HEK293T (cell line): ENCODE data around the gene COPG2.

ENCODE experiments used
- CTCF ChIA-PET: fragments of 350-600 bp; formaldehyde crosslinking; extraction: SDS; loops from one replicate; lab custom pipeline; 2021; ENCODE audit warnings: antibody characterized with exemption, inconsistent platforms; lab: Yijun Ruan, JAX
- POLR2A ChIA-PET: fragments of 350-600 bp; formaldehyde crosslinking; extraction: SDS; loops from one replicate; lab custom pipeline; 2020; ENCODE audit warnings: antibody characterized with exemption, inconsistent platforms; lab: Yijun Ruan, JAX
- DNase-seq: peaks from one replicate; pipeline ENCODE4 v3.0.0; 2012; ENCODE audit warnings: mixed read lengths; ENCODE audit errors: extremely low spot score
- ARNT ChIP-seq: fragments of 450-650 bp; IDR thresholded peaks from 2 replicates; pipeline ENCODE4 v1.6.1; 2017; ENCODE audit warnings: mild to moderate bottlenecking
- BHLHE40 ChIP-seq: fragments of 450-650 bp; IDR thresholded peaks from 2 replicates; pipeline ENCODE4 v1.6.1; 2016; ENCODE audit warnings: mild to moderate bottlenecking, moderate library complexity, borderline replicate concordance
- CTBP1 ChIP-seq: fragments of 450-650 bp; IDR thresholded peaks from 2 replicates; pipeline ENCODE4 v1.6.1; 2016; ENCODE audit warnings: borderline replicate concordance
- ELF4 ChIP-seq: fragments of 450-650 bp; IDR thresholded peaks from 2 replicates; pipeline ENCODE4 v1.6.1; 2017; ENCODE audit warnings: antibody characterized with exemption
- FOXA1 ChIP-seq: fragments of 450-650 bp; IDR thresholded peaks from 2 replicates; pipeline ENCODE4 v1.6.1; 2016; ENCODE audit warnings: mild to moderate bottlenecking
- FOXK2 ChIP-seq: fragments of 450-650 bp; IDR thresholded peaks from 2 replicates; pipeline ENCODE4 v1.6.1; 2016; ENCODE audit warnings: mild to moderate bottlenecking
- FOXM1 ChIP-seq: fragments of 450-650 bp; IDR thresholded peaks from 2 replicates; pipeline ENCODE4 v1.6.1; 2017; ENCODE audit warnings: mild to moderate bottlenecking, borderline replicate concordance
- HDGF ChIP-seq: fragments of 450-650 bp; IDR thresholded peaks from 2 replicates; pipeline ENCODE4 v1.6.1; 2017; ENCODE audit warnings: antibody characterized with exemption, borderline replicate concordance
- L3MBTL2 ChIP-seq: fragments of 450-650 bp; conservative IDR thresholded peaks from 2 replicates; pipeline ENCODE4 v1.6.1; 2016; ENCODE audit warnings: mild to moderate bottlenecking
- LEF1 ChIP-seq: fragments of 450-650 bp; IDR thresholded peaks from 2 replicates; pipeline ENCODE4 v1.6.1; 2017; ENCODE audit warnings: mild to moderate bottlenecking, borderline replicate concordance
- NFRKB ChIP-seq: fragments of 450-650 bp; IDR thresholded peaks from 2 replicates; pipeline ENCODE4 v1.6.1; 2016; ENCODE audit warnings: mild to moderate bottlenecking, moderate library complexity
- PKNOX1 ChIP-seq: fragments of 450-650 bp; IDR thresholded peaks from 2 replicates; pipeline ENCODE4 v1.6.1; 2016
- SP1 ChIP-seq: fragments of 450-650 bp; IDR thresholded peaks from 2 replicates; pipeline ENCODE4 v1.6.1; 2017
- SUZ12 ChIP-seq: fragments of 450-650 bp; IDR thresholded peaks from 2 replicates; pipeline ENCODE4 v1.6.1; 2016; ENCODE audit warnings: mild to moderate bottlenecking
- TARDBP ChIP-seq: fragments of 450-650 bp; IDR thresholded peaks from 2 replicates; pipeline ENCODE4 v1.6.1; 2016
- ZNF384 ChIP-seq: fragments of 450-650 bp; IDR thresholded peaks from 2 replicates; pipeline ENCODE4 v1.6.1; 2016

COPG2 gene

GRCh38 chr7:130491841-130492522 lies 176.6 kb downstream of the COPG2 start, which contains the start of gene MEST:
MEST (plus strand) TSS chr7:130492085; CDS start chr7:130492314, 229 bp downstream.
- ChIA-PET CTCF (no interaction called here), POLR2A (no interaction called here)
- TF ChIP-seq NFRKB: no peak
- TF ChIP-seq FOXM1: no peak
- TF ChIP-seq LEF1: no peak
- no peak for TF ChIP-seq CTBP1
- TF ChIP-seq FOXA1: no peak
- TF ChIP-seq FOXK2: no peak
- no peak for TF ChIP-seq L3MBTL2
- no peak for TF ChIP-seq TARDBP
- no peak for TF ChIP-seq SP1
- TF ChIP-seq SUZ12: no peak
- TF ChIP-seq BHLHE40: no peak
- no peak for TF ChIP-seq ELF4
- TF ChIP-seq ZNF384: no peak
- no peak for TF ChIP-seq HDGF
- no peak for TF ChIP-seq PKNOX1
- TF ChIP-seq ARNT: no peak
- DNase-seq: no peak

- CTCF ChIA-PET: no interaction called here
- POLR2A ChIA-PET: no interaction called here
- no peak for DNase-seq
- TF ChIP-seq LEF1 (no peak), ARNT (no peak), FOXM1 (no peak), FOXK2 (no peak), L3MBTL2 (no peak), BHLHE40 (no peak), PKNOX1 (no peak), SP1 (no peak), FOXA1 (no peak), ZNF384 (no peak), CTBP1 (no peak), ELF4 (no peak), SUZ12 (no peak), NFRKB (no peak), HDGF (no peak), TARDBP (no peak)
These were observed 177.4 kb downstream of the COPG2 start for GRCh38 chr7:130490888-130491804.

- POLR2A ChIA-PET: no interaction called here
- TF ChIP-seq CTBP1 (no peak), FOXK2 (no peak), TARDBP (no peak), NFRKB (no peak), LEF1 (no peak), ZNF384 (no peak)
- DNase-seq: no peak
- CTCF ChIA-PET: no interaction called here
These were observed 178.2 kb downstream of the COPG2 start for GRCh38 chr7:130490311-130490791.

- DNase-seq: no peak
- POLR2A ChIA-PET: no interaction called here
- CTCF ChIA-PET: no interaction called here
- TF ChIP-seq NFRKB (no peak), FOXA1 (no peak)
These were observed 179.2 kb downstream of the COPG2 start for GRCh38 chr7:130489140-130489983.

GRCh38 chr7:130488392-130489139 lies 180.0 kb downstream of the COPG2 start:
- CTCF ChIA-PET: no interaction called here
- POLR2A ChIA-PET: no interaction called here
- DNase-seq: no peak
- TF ChIP-seq SP1 (no peak), L3MBTL2 (no peak), ELF4 (no peak), HDGF (no peak), FOXM1 (no peak), ARNT (no peak), LEF1 (no peak), BHLHE40 (no peak), FOXA1 (no peak), FOXK2 (no peak), SUZ12 (no peak), TARDBP (no peak), ZNF384 (no peak), NFRKB (no peak), CTBP1 (no peak), PKNOX1 (no peak)
